NB4 (cell line): Measurements from ENCODE around the gene PRKCSH.

Source experiments
- DNase-seq: peaks from one replicate; pipeline ENCODE4 v3.0.0; 2010; ENCODE audit warnings: low read depth
- H3K4me3 ChIP-seq: one replicate; pipeline ENCODE4 v1.5.1; 2011; ENCODE audit warnings: mild to moderate bottlenecking, low read depth, low read length, moderate library complexity
- CTCF ChIP-seq: IDR thresholded peaks from one replicate; pipeline ENCODE4 v1.5.1; 2012; ENCODE audit warnings: low read depth, low read length
- MAX ChIP-seq: IDR thresholded peaks from 2 replicates; pipeline ENCODE4 v1.6.1; 2011; ENCODE audit warnings: low read depth, low read length
- MYC ChIP-seq: IDR thresholded peaks from 2 replicates; pipeline ENCODE4 v1.6.1; 2011; ENCODE audit warnings: low read depth, low read length
- POLR2A ChIP-seq: IDR thresholded peaks from 2 replicates; pipeline ENCODE4 v1.6.1; 2011; ENCODE audit warnings: mild to moderate bottlenecking; ENCODE audit not compliant: insufficient read length; ENCODE audit errors: extremely low read depth

PRKCSH gene

GRCh38 chr19:11494634-11495285 lies 59.3 kb downstream of the PRKCSH start:
- H3K4me3 ChIP-seq: no peak overlapping the region
- DNase-seq: no peak
- TF ChIP-seq MYC: no peak
- no peak for TF ChIP-seq CTCF
- TF ChIP-seq MAX: no peak
- TF ChIP-seq POLR2A: no peak

GRCh38 chr19:11495481-11495880 lies 60.0 kb downstream of the PRKCSH start:
- no peak for DNase-seq
- TF ChIP-seq POLR2A (no peak), MAX (no peak), CTCF (no peak), MYC (no peak)
- H3K4me3 ChIP-seq: no peak overlapping the region

GRCh38 chr19:11495885-11496284 lies 60.5 kb downstream of the PRKCSH start:
- TF ChIP-seq CTCF: no peak
- DNase-seq: no peak
- no peak overlapping the region for H3K4me3 ChIP-seq

- DNase-seq: peak; percentile 79
- TF ChIP-seq MAX: no peak
- no peak for TF ChIP-seq POLR2A
- TF ChIP-seq MYC: no peak
- TF ChIP-seq CTCF: peak; percentile 84
- H3K4me3 ChIP-seq: no peak overlapping the region
These were observed 61.1 kb downstream of the PRKCSH start for GRCh38 chr19:11496391-11497163.

GRCh38 chr19:11499220-11499726 lies 63.8 kb downstream of the PRKCSH start:
- no peak overlapping the region for H3K4me3 ChIP-seq
- DNase-seq: no peak
- TF ChIP-seq POLR2A: no peak
- no peak for TF ChIP-seq MAX

GRCh38 chr19:11499890-11500420 lies 64.5 kb downstream of the PRKCSH start:
- TF ChIP-seq CTCF (no peak), MAX (no peak), POLR2A (no peak), MYC (no peak)
- no peak for DNase-seq
- no peak overlapping the region for H3K4me3 ChIP-seq
